Ovary (tissue), 9 donors: Measurements from ENCODE around the gene TBC1D5. TPM values are rescaled to one million over a fixed set of nuclear protein-coding genes. Genes with fewer than 3 reads are reported as not detected.

ENCODE experiments used
- DNase-seq, 5 donors: peaks; one replicate each; pipeline ENCODE4 v3.0.0-alpha.2; 2019 to 2020
- H3K27ac ChIP-seq, 2 donors: fragments of 200-600 bp; one replicate each; pipeline versions ENCODE4 v1.5.1 to v1.8.0; 2019 to 2022
- H3K27me3 ChIP-seq: fragments of 200-600 bp; one replicate; pipeline ENCODE4 v1.8.0; 2022
- H3K36me3 ChIP-seq: fragments of 200-600 bp; sonication (generic); one replicate; pipeline ENCODE4 v1.5.1; 2019
- H3K4me1 ChIP-seq: one replicate; pipeline ENCODE4 v1.8.1; 2013; ENCODE audit warnings: mild to moderate bottlenecking, moderate library complexity; ENCODE audit not compliant: insufficient read depth
- H3K4me3 ChIP-seq: fragments of 200-600 bp; sonication (generic); one replicate; pipeline ENCODE4 v1.5.1; 2017
- H3K9me3 ChIP-seq, 2 donors: fragments of 200-600 bp in 1 of 2; sonication (generic) in 1 of 2; one replicate each; pipeline versions ENCODE4 v1.5.1 to v1.8.1; 2013 to 2019; ENCODE audit warnings: mild to moderate bottlenecking in 1 of 2, moderate library complexity in 1 of 2
- EP300 ChIP-seq: sonication (generic); formaldehyde crosslinking; IDR thresholded peaks from one replicate; pipeline ENCODE4 v1.6.1; 2017; ENCODE audit warnings: antibody characterized with exemption
- POLR2A ChIP-seq: fragments of 450-650 bp; IDR thresholded peaks from one replicate; pipeline ENCODE4 v1.6.1; 2017; ENCODE audit warnings: antibody characterized with exemption, mild to moderate bottlenecking, moderate library complexity
- WGBS, 3 donors: extraction: QIAGEN DNeasy Blood & Tissue Kit in 1 of 3; methylation state at CpG; one replicate each; pipeline versions ENCODE4 v1.1.5 to v1.1.7; 2013 to 2017; 5-methylcytosine and 5-hydroxymethylcytosine counted together
- intact Hi-C, 4 donors: fragments of 100-400 bp; cut with DNase I; formaldehyde crosslinking; loops; one replicate each; pipeline versions ENCODE4 v1.11.0 to v1.15.1; 2022 to 2023
- polyA plus RNA-seq, 2 donors: library from polyadenylated mRNA; stranded (reverse); fragments of 200-250 nt in 1 of 2; fragments of 350-450 nt in 1 of 2; fragmentation: Illumina TruSeq in 1 of 2; extraction: RNeasy Lipid Tissue Mini Kit (QIAGEN cat#74804) in 1 of 2; gene quantifications; one replicate each; pipeline ENCODE4 v1.2.3, GENCODE V29; 2013 to 2014
- total RNA-seq, 7 donors: library from RNA; depleted of rRNA in 2 of 7; stranded (reverse); fragments of >200 nt in 2 of 7; fragmentation: NEBNext Ultra II Directional in 3 of 7; extraction: Animal tissue kit (Norgen Biotek cat#: 25700) in 3 of 7; gene quantifications; one replicate each; pipeline versions ENCODE4 v1.1.0 to v1.2.4, GENCODE V29; 2016 to 2023
- TF ChIP-seq, protein P1 (sequence below), 3 donors: fragments of 450-650 bp in 2 of 3; fragments of 200-600 bp in 1 of 3; IDR thresholded peaks; one replicate each; pipeline versions ENCODE4 v1.5.1 to v1.8.0; 2016 to 2022; ENCODE audit warnings: antibody characterized with exemption in 3 of 3, mild to moderate bottlenecking in 1 of 3
- donor health status: DM: no; HTN: no; CAD: no; lungs with moderate emphysema.
- donor health status: DM: no; HTN: no; CAD: no.
- donor health status: Bipolar disorder and iron deficiency.
- donor health status: DM: yes; HTN: yes; CAD: no.
- donor health status: DM: no; HTN: no; CAD: no.
- donor health status: DM: yes; HTN: yes; CAD: no.

TBC1D5 gene
- total and polyA plus RNA-seq, 9 donors: 20.7 to 73.5 (median 61.0) TPM

DNA sequence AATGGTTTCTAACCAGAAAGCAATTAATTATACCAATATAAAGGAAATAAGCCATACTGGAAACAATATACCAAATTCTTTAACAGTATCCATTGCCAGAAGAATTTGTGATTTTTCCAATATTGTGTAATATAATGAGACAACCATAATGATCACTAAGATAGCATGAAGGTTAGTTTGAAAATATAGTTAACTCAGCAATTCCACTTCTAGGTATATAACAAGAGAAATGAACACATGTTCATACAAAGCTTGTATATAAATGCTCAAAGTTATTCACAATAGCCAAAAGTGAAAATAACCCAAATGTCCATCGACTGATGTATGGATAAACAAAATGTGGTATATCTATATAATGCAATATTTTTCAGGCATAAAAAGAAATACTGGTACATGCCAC, 369.1 kb downstream of the TBC1D5 start:
- WGBS, 3 donors: 91 to 97% (median 96%) methylated on average over 1 of the region's 1 CpG
- no peaks in the 10 kb centered on the region for H3K27me3 ChIP-seq
- H3K36me3 ChIP-seq: no peaks in the 10 kb centered on the region
- H3K9me3 ChIP-seq: no peaks in the 10 kb centered on the region
- no peaks in the 10 kb centered on the region for H3K4me1 ChIP-seq
- intact Hi-C loops: no loop called here
- H3K27ac ChIP-seq: no peak overlapping the region
- DNase-seq: no peak
- H3K4me3 ChIP-seq: no peak overlapping the region
- no peak for TF ChIP-seq EP300
- no peak for TF ChIP-seq POLR2A
- TF ChIP-seq, protein P1, sequence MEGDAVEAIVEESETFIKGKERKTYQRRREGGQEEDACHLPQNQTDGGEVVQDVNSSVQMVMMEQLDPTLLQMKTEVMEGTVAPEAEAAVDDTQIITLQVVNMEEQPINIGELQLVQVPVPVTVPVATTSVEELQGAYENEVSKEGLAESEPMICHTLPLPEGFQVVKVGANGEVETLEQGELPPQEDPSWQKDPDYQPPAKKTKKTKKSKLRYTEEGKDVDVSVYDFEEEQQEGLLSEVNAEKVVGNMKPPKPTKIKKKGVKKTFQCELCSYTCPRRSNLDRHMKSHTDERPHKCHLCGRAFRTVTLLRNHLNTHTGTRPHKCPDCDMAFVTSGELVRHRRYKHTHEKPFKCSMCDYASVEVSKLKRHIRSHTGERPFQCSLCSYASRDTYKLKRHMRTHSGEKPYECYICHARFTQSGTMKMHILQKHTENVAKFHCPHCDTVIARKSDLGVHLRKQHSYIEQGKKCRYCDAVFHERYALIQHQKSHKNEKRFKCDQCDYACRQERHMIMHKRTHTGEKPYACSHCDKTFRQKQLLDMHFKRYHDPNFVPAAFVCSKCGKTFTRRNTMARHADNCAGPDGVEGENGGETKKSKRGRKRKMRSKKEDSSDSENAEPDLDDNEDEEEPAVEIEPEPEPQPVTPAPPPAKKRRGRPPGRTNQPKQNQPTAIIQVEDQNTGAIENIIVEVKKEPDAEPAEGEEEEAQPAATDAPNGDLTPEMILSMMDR (IDR thresholded peaks at IDR 0.05): no peak

DNA sequence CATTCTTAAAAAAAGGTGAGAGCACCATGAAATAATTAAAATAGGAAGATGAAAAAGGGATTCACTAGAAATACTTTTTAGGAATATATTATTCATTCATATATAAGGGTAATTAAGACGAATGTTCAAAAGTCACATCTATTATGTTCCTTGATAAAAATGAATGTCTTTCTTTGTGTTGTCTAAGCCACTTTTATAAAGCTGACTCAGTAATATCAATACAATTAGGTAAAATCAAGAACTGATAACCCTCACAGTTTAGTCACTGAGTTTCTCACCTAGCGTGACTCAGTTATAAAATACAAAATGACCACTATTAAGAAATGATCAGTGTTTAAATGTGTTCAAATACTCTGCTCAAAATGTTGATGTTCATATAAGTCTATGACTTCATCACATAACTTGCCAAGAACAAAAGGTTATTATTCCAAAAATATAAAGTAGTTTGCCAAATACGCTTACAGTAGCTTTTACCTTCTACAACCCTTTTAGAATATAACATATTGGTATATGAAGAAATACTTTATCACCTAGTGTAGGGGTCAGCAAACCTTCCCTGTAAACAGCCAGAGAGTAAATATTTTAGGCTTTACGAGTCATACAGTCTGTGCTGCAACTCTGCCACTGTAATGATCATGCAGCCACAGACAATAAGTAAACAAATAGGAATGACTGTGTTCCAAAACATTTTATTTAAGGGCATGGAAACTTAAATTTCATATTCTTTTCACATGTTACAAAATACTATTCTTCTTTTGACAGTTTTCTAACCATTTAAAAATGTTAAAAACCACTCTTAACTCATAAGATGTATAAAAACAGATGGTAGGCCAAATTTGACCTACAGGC, 369.8 kb downstream of the TBC1D5 start:
- no peak overlapping the region for H3K4me3 ChIP-seq
- TF ChIP-seq, protein P1 (IDR thresholded peaks at IDR 0.05): no peak
- TF ChIP-seq POLR2A: no peak
- no peak for TF ChIP-seq EP300

DNA sequence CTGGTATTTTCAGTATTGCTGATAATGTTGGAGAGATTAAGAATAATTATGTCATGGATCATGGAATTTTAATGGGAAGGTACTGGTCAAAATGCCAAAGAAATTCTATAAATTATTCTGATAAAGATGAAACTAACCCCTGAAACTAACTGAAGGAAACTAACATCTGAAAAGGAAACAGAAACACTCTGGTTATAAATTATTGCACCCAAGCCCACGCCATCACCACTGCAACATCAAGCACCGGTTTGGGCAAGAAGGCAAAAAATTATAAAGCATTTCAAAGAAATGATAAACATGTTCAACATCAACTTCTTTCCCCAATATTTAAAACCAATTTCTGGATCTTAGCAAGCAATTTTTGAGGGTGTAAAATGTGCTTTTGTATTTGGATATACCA, 372.5 kb downstream of the TBC1D5 start:
- H3K27me3 ChIP-seq: no peaks in the 10 kb centered on the region
- 65 to 74% (median 72%) methylated on average over 2 of the region's 2 CpGs for WGBS, 3 donors
- TF ChIP-seq, protein P1 (IDR thresholded peaks at IDR 0.05): no peak
- H3K27ac ChIP-seq: no peak overlapping the region
- intact Hi-C loops: no loop called here
- no peak for DNase-seq
- no peak overlapping the region for H3K4me3 ChIP-seq
- H3K4me1 ChIP-seq: no peaks in the 10 kb centered on the region
- H3K36me3 ChIP-seq: no peaks in the 10 kb centered on the region
- H3K9me3 ChIP-seq: no peaks in the 10 kb centered on the region

More for the DNA sequence above, 369.8 kb downstream of the TBC1D5 start:
- H3K27ac ChIP-seq: no peak overlapping the region
- WGBS, 3 donors: 85 to 93% (median 85%) methylated on average over 4 of the region's 4 CpGs
- intact Hi-C loops: no loop called here
- DNase-seq: no peak
- no peaks in the 10 kb centered on the region for H3K4me1 ChIP-seq
- H3K9me3 ChIP-seq: no peaks in the 10 kb centered on the region
- no peaks in the 10 kb centered on the region for H3K36me3 ChIP-seq
- no peaks in the 10 kb centered on the region for H3K27me3 ChIP-seq

DNA sequence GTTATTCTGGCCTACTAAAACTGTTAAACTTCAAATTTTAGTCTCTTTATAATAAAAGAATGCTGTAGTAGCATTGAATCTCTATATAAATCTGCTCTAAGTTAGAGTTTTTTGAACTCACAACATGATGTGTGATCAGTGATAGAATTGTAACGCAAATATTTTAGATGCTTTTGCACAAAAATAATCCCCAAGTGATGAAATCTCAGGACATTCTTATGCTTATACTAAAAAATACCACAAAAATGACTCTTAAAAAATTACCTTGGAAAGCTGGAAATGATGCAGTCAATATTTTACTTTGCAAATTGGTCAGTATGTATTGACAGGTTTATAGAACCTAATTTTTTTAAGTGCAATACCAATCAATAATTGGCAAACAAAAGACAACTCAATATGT, 375.3 kb downstream of the TBC1D5 start:
- Histone ChIP-seq H3K4me1 (no peaks in the 10 kb centered on the region), H3K4me3 (no peak overlapping the region), H3K27ac (no peak overlapping the region), H3K9me3 (no peaks in the 10 kb centered on the region), H3K36me3 (no peaks in the 10 kb centered on the region), H3K27me3 (no peaks in the 10 kb centered on the region)
- no peak for TF ChIP-seq POLR2A
- 96 to 100% (median 100%) methylated on average over 1 of the region's 1 CpG for WGBS, 3 donors
- intact Hi-C loops: no loop called here
- no peak for DNase-seq

DNA sequence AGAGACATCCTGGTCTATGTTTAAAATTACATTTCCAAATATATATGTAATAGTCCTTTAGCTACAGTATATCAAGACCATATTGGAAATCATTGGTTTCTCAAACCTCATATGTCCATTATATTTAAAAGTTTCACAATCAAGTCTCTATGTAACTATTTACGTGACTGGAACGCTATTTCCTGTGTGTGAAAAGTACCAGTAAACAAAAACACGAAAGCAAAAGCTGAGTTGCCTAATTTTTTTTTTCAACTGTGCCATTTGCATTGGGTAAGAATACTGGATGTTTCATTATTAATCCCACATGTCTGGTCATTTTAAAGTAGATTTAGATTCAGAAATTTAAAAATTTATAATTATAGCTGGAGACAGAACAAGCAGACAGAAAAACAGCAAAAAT, 381.4 kb downstream of the TBC1D5 start:
- no peaks in the 10 kb centered on the region for H3K9me3 ChIP-seq

More for the DNA sequence above, 381.4 kb downstream of the TBC1D5 start:
- intact Hi-C loops: no loop called here
- Histone ChIP-seq H3K36me3 (no peaks in the 10 kb centered on the region), H3K4me3 (no peak overlapping the region), H3K27me3 (no peaks in the 10 kb centered on the region), H3K27ac (no peak overlapping the region), H3K4me1 (peaks cover 1% of the 10 kb centered on the region)
- TF ChIP-seq, protein P1 (IDR thresholded peaks at IDR 0.05): no peak
- TF ChIP-seq EP300 (no peak), POLR2A (no peak)
- DNase-seq: no peak
- 87 to 92% (median 90%) methylated on average over 3 of the region's 3 CpGs for WGBS, 3 donors
